GM12878 (cell line): ENCODE measurements around the gene VIL1. TPM values are rescaled to one million over a fixed set of nuclear protein-coding genes. Genes with fewer than 3 reads are reported as not detected.
A peak's percentile ranks its signal among the peaks of the same experiment; 100 is the strongest.

Experiments used
- ATAC-seq: fragments of 200-7000 bp; cut with Tn5 transposase; 3 replicates; pipeline ENCODE4 v1.9.1; 2020; ENCODE audit warnings: mild to moderate bottlenecking, moderate library complexity
- BruUV-seq: library from RNA; stranded (reverse); fragments of 400-500 nt; replicated peaks from 2 replicates; lab custom pipeline; 2021; lab: Mats Ljungman, UMichigan
- CTCF ChIA-PET: fragments of 300-600 bp; sonication (Branson Sonifier 250); formaldehyde crosslinking; extraction: SDS; loops from one replicate; lab custom pipeline; 2021; ENCODE audit warnings: inconsistent platforms; lab: Yijun Ruan, JAX
- POLR2A ChIA-PET: fragments of 350-600 bp; formaldehyde crosslinking; extraction: SDS; loops from one replicate; lab custom pipeline; 2021; ENCODE audit warnings: inconsistent platforms; lab: Charles Lee
- RAD21 ChIA-PET: fragments of 300-600 bp; sonication (Branson Sonifier 250); formaldehyde crosslinking; loops from one replicate; lab custom pipeline; 2023; ENCODE audit warnings: antibody characterized with exemption; ENCODE audit not compliant: unreplicated experiment; lab: Charles Lee
- SMC1A ChIA-PET: fragments of 300-600 bp; sonication (Branson Sonifier 250); formaldehyde crosslinking; loops from one replicate; lab custom pipeline; 2023; ENCODE audit not compliant: unreplicated experiment, uncharacterized antibody; lab: Charles Lee
- DNase-seq: peaks from one replicate; pipeline ENCODE4 v3.0.0-alpha.2; 2011; ENCODE audit warnings: low read depth, low spot score
- FAIRE-seq: peaks from 3 replicates; lab custom pipeline; 2011; peaks lifted over from hg19 to GRCh38; lab: Jason Lieb, UNC
- H2AFZ ChIP-seq: 2 replicates; pipeline ENCODE4 v1.6.0; 2011; ENCODE audit warnings: low read depth, low read length, control low read depth; ENCODE audit not compliant: control insufficient read depth
- H3K27ac ChIP-seq: 2 replicates; pipeline ENCODE4 v1.5.1; 2011; ENCODE audit warnings: control low read depth; ENCODE audit not compliant: control insufficient read depth, insufficient read depth
- H3K27me3 ChIP-seq, 2 experiments: replicated peaks in 1 of 2; 2 replicates each; pipeline versions ENCODE4 v1.6.0 to v1.6.1; 2011; ENCODE audit warnings: low read length in 1 of 2; ENCODE audit not compliant: control insufficient read depth in 2 of 2, insufficient read depth in 2 of 2
- H3K36me3 ChIP-seq, 2 experiments: 2 replicates each; pipeline ENCODE4 v1.5.1; 2011; ENCODE audit warnings: low read length in 1 of 2; ENCODE audit not compliant: control insufficient read depth in 2 of 2, insufficient read depth in 2 of 2
- H3K4me1 ChIP-seq: 2 replicates; pipeline ENCODE4 v1.6.1; 2011; ENCODE audit warnings: mild to moderate bottlenecking, low read length, moderate library complexity, mixed read lengths; ENCODE audit not compliant: control insufficient read depth, insufficient read depth
- H3K4me2 ChIP-seq: 2 replicates; pipeline ENCODE4 v1.6.0; 2011; ENCODE audit warnings: control low read depth; ENCODE audit not compliant: control insufficient read depth, insufficient read depth
- H3K4me3 ChIP-seq: fragments of 200-600 bp; sonication (generic); 2 replicates; pipeline ENCODE4 v1.5.1; 2016
- H3K79me2 ChIP-seq: 2 replicates; pipeline ENCODE4 v1.6.0; 2011; ENCODE audit warnings: low read length; ENCODE audit not compliant: control insufficient read depth, insufficient read depth
- H3K9ac ChIP-seq: 2 replicates; pipeline ENCODE4 v1.8.0; 2011; ENCODE audit warnings: low read length, control low read depth, mixed read lengths; ENCODE audit not compliant: control insufficient read depth, insufficient read depth
- H3K9me3 ChIP-seq: replicated peaks from 3 replicates; pipeline ENCODE4 v1.5.1; 2011; ENCODE audit warnings: mild to moderate bottlenecking, low read length; ENCODE audit not compliant: control insufficient read depth, insufficient read depth
- H4K20me1 ChIP-seq: 2 replicates; pipeline ENCODE4 v1.6.0; 2011; ENCODE audit not compliant: control insufficient read depth, insufficient read depth
- CHD1 ChIP-seq: IDR thresholded peaks from 2 replicates; pipeline ENCODE4 v1.6.1; 2012; ENCODE audit warnings: low read depth, low read length, improper control_type of control experiment
- CHD2 ChIP-seq: IDR thresholded peaks from 2 replicates; pipeline ENCODE4 v1.6.1; 2011; ENCODE audit warnings: low read depth, low read length, improper control_type of control experiment, borderline replicate concordance
- GATAD2B ChIP-seq: fragments of 450-650 bp; conservative IDR thresholded peaks from 2 replicates; pipeline ENCODE4 v1.6.1; 2017; ENCODE audit warnings: low read depth, mild to moderate bottlenecking, moderate library complexity
- MTA2 ChIP-seq: fragments of 450-650 bp; IDR thresholded peaks from 2 replicates; pipeline ENCODE4 v1.6.1; 2016; ENCODE audit warnings: low read depth, mild to moderate bottlenecking, moderate library complexity
- NR2F1 ChIP-seq: fragments of 450-650 bp; conservative IDR thresholded peaks from 2 replicates; pipeline ENCODE4 v1.6.1; 2017; ENCODE audit warnings: mild to moderate bottlenecking
- POLR2A ChIP-seq: IDR thresholded peaks from 2 replicates; pipeline ENCODE4 v1.6.1; 2011; ENCODE audit warnings: low read depth, mild to moderate bottlenecking, low read length
- ZNF274 ChIP-seq: IDR thresholded peaks from one replicate; pipeline ENCODE4 v1.8.0; 2011; ENCODE audit not compliant: insufficient read length, insufficient read depth
- WGBS: methylation state at CpG from one replicate; pipeline ENCODE4 v1.1.6; 2016; ENCODE audit warnings: low lambda C conversion rate; ENCODE audit not compliant: insufficient replicate concordance, insufficient coverage; ENCODE audit errors: missing lambda C conversion rate; 5-methylcytosine and 5-hydroxymethylcytosine counted together
- in situ Hi-C: fragments of 300-500 bp; cut with MboI; formaldehyde crosslinking; loops from 9 replicates; pipeline ENCODE4 v1.14.3; 2018; ENCODE audit warnings: mixed read lengths
- intact Hi-C: fragments of 100-400 bp; cut with micrococcal nuclease; formaldehyde crosslinking; loops from one replicate; pipeline ENCODE4 v1.14.2; 2022; ENCODE audit not compliant: unreplicated experiment
- polyA plus RNA-seq, 11 experiments: library from polyadenylated mRNA; depleted of rRNA in 4 of 11; unstranded in 6 of 11; stranded (reverse) in 5 of 11; fragments of >200 nt; fragmentation: Nextera tagmentation in 4 of 11; fragmentation: Illumina TruSeq in 1 of 11; extraction: Ambion mirVana in 4 of 11; extraction: Trizol in 1 of 11; gene quantifications; 1 replicate in 1 of 11; 2 replicates in 10 of 11; pipeline versions ENCODE4 v1.2.1 to v1.2.3, GENCODE V29; 2011 to 2016; ENCODE audit warnings: inconsistent platforms in 2 of 11, missing spikeins in 2 of 11, low read depth in 1 of 11
- total RNA-seq, 4 experiments: library from RNA; depleted of rRNA in 3 of 4; stranded (reverse); fragments of >200 nt in 3 of 4; fragmentation: Illumina TruSeq in 1 of 4; extraction: Trizol in 1 of 4; gene quantifications; 2 replicates each; pipeline versions ENCODE4 v1.2.1 to v1.2.3, GENCODE V29; 2013 to 2021
- TF ChIP-seq, protein P1 (sequence below): fragments of 450-650 bp; IDR thresholded peaks from 2 replicates; pipeline ENCODE4 v1.6.1; 2017; ENCODE audit warnings: borderline replicate concordance
- TF ChIP-seq, protein P2 (sequence below): fragments of 450-650 bp; IDR thresholded peaks from 2 replicates; pipeline ENCODE4 v1.6.1; 2016; ENCODE audit warnings: mild to moderate bottlenecking
- TF ChIP-seq, protein P3 (sequence below): fragments of 150-350 bp; IDR thresholded peaks from 2 replicates; pipeline ENCODE4 v1.6.1; 2014; ENCODE audit warnings: mild to moderate bottlenecking, low read depth, low read length
- TF ChIP-seq, protein P4 (sequence below): fragments of 450-650 bp; IDR thresholded peaks from 2 replicates; pipeline ENCODE4 v1.6.1; 2014; ENCODE audit warnings: mild to moderate bottlenecking
- TF ChIP-seq, protein P5 (sequence below): fragments of 450-650 bp; IDR thresholded peaks from 2 replicates; pipeline ENCODE4 v1.6.1; 2017; ENCODE audit warnings: mild to moderate bottlenecking

The VIL1 gene
- total and polyA plus RNA-seq, 10 of the 15 experiments (the other 5 are each of a cell fraction or from before 2014, with no cell fraction given), result 0.03 to 1.9 (median 0.33) TPM

DNA sequence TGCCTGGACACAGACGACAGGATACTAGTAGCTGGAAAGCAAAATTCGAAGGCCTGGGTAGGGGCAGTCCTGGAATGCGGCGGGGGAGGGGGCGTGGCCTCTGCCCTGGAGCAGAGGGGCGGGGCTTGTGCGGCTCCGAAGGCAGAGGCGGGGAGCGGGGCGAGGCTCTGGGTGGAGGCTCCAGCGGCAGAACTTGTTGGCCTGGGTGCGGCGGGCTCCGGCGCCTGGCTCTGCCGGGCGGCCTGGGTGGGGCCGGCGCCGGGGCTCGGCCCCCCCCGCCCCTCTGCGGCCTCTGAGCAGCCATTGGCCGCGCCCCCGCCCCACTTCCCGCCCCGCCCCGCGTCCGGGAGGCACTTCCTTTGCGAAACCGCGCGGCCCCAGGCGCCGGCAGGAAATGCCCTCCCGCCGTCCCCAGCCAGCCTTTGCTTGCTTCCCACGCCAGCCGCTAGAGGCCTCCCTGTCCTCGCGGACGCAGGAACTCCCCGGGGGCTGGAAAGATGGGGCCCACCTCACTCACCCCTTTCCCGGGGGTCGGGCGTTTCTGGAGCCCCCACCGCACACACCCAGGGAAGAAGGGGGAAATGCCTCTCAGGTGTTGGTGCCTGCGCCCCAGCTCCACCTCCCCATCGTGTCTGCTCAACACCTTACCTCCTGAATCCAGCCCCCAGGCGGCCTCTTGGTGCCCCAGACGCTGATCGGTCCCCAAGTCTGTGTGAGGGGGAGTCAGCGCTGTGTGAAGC lies 12.5 kb upstream of the VIL1 start:
- peak; percentile 64 for DNase-seq
- H3K79me2 ChIP-seq, result peaks cover 8% of the 10 kb centered on the region
- peak overlapping the region; percentile 45 for H2AFZ ChIP-seq
- CTCF ChIA-PET, result interaction anchor here (0.9 to 4.8 kb wide), 8 partner anchors 48 to 249 kb away, joined by 3 to 22 read pairs (median 4); partner anchors contain the start of gene CATIP
- in situ Hi-C loops (loop anchor here (5.0 to 10.0 kb wide), 2 partner anchors 241 to 438 kb away; no protein-coding TSS in a partner anchor), intact Hi-C loops (loop anchor here (1.0 to 2.0 kb wide), 3 partner anchors 60 to 440 kb away; no protein-coding TSS in a partner anchor)
- BruUV-seq, result no TSS peak
- no peaks in the 10 kb centered on the region for H3K27me3 ChIP-seq
- H3K4me2 ChIP-seq, result peak overlapping the region; percentile 82
- WGBS, result 0% methylated on average over 30 of the region's 56 CpGs
- FAIRE-seq, result peak; percentile 95
- peaks cover 1% of the 10 kb centered on the region; the same call in 1 of the 2 replicates for H4K20me1 ChIP-seq
- SMC1A ChIA-PET, result interaction anchor here (0.6 to 1.2 kb wide), 6 partner anchors 58 to 261 kb away, joined by 3 to 4 read pairs (median 3); no protein-coding TSS in a partner anchor
- no peaks in the 10 kb centered on the region for H3K9me3 ChIP-seq
- ATAC-seq, result peak; percentile 93
- H3K27ac ChIP-seq, result peak overlapping the region; percentile 33
- POLR2A ChIA-PET, result interaction anchor here (0.5 to 2.5 kb wide), 4 partner anchors 9 to 50 kb away, joined by 3 to 8 read pairs (median 6); partner anchors contain the start of gene CATIP
- peak overlapping the region; percentile 73 for H3K4me3 ChIP-seq
- peaks cover 7 to 9% of the 10 kb centered on the region in 2 experiments; a peak in 3 of 4 replicates for H3K36me3 ChIP-seq
- RAD21 ChIA-PET, result interaction anchor here (1.0 to 2.4 kb wide), 3 partner anchors 10 to 47 kb away, joined by 3 to 8 read pairs (median 3); no protein-coding TSS in a partner anchor
- peaks cover 31% of the 10 kb centered on the region for H3K4me1 ChIP-seq
- peak overlapping the region; percentile 30; the same call in 1 of the 2 replicates for H3K9ac ChIP-seq
- TF ChIP-seq, protein P1, sequence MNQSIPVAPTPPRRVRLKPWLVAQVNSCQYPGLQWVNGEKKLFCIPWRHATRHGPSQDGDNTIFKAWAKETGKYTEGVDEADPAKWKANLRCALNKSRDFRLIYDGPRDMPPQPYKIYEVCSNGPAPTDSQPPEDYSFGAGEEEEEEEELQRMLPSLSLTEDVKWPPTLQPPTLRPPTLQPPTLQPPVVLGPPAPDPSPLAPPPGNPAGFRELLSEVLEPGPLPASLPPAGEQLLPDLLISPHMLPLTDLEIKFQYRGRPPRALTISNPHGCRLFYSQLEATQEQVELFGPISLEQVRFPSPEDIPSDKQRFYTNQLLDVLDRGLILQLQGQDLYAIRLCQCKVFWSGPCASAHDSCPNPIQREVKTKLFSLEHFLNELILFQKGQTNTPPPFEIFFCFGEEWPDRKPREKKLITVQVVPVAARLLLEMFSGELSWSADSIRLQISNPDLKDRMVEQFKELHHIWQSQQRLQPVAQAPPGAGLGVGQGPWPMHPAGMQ, result no peak
- TF ChIP-seq, protein P2, sequence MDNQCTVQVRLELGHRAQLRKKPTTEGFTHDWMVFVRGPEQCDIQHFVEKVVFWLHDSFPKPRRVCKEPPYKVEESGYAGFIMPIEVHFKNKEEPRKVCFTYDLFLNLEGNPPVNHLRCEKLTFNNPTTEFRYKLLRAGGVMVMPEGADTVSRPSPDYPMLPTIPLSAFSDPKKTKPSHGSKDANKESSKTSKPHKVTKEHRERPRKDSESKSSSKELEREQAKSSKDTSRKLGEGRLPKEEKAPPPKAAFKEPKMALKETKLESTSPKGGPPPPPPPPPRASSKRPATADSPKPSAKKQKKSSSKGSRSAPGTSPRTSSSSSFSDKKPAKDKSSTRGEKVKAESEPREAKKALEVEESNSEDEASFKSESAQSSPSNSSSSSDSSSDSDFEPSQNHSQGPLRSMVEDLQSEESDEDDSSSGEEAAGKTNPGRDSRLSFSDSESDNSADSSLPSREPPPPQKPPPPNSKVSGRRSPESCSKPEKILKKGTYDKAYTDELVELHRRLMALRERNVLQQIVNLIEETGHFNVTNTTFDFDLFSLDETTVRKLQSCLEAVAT, result no peak
- TF ChIP-seq, protein P3, sequence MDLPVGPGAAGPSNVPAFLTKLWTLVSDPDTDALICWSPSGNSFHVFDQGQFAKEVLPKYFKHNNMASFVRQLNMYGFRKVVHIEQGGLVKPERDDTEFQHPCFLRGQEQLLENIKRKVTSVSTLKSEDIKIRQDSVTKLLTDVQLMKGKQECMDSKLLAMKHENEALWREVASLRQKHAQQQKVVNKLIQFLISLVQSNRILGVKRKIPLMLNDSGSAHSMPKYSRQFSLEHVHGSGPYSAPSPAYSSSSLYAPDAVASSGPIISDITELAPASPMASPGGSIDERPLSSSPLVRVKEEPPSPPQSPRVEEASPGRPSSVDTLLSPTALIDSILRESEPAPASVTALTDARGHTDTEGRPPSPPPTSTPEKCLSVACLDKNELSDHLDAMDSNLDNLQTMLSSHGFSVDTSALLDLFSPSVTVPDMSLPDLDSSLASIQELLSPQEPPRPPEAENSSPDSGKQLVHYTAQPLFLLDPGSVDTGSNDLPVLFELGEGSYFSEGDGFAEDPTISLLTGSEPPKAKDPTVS, result no peak
- no peak for TF ChIP-seq CHD1
- no peak for TF ChIP-seq NR2F1
- no peak for TF ChIP-seq ZNF274
- TF ChIP-seq POLR2A, result peak; percentile 51
- peak; percentile 48; the same call in 1 of the 2 replicates for TF ChIP-seq MTA2
- peak; percentile 62 for TF ChIP-seq GATAD2B
- TF ChIP-seq CHD2, result no peak
- TF ChIP-seq, protein P4, sequence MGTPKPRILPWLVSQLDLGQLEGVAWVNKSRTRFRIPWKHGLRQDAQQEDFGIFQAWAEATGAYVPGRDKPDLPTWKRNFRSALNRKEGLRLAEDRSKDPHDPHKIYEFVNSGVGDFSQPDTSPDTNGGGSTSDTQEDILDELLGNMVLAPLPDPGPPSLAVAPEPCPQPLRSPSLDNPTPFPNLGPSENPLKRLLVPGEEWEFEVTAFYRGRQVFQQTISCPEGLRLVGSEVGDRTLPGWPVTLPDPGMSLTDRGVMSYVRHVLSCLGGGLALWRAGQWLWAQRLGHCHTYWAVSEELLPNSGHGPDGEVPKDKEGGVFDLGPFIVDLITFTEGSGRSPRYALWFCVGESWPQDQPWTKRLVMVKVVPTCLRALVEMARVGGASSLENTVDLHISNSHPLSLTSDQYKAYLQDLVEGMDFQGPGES, result no peak
- TF ChIP-seq, protein P5, sequence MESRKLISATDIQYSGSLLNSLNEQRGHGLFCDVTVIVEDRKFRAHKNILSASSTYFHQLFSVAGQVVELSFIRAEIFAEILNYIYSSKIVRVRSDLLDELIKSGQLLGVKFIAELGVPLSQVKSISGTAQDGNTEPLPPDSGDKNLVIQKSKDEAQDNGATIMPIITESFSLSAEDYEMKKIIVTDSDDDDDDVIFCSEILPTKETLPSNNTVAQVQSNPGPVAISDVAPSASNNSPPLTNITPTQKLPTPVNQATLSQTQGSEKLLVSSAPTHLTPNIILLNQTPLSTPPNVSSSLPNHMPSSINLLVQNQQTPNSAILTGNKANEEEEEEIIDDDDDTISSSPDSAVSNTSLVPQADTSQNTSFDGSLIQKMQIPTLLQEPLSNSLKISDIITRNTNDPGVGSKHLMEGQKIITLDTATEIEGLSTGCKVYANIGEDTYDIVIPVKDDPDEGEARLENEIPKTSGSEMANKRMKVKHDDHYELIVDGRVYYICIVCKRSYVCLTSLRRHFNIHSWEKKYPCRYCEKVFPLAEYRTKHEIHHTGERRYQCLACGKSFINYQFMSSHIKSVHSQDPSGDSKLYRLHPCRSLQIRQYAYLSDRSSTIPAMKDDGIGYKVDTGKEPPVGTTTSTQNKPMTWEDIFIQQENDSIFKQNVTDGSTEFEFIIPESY, result no peak
